PFSK-1 (cell line): ENCODE results near the gene STK32B.

Source experiments
- POLR2AphosphoS5 ChIP-seq: IDR thresholded peaks from 2 replicates; pipeline ENCODE4 v1.6.1; 2012; ENCODE audit warnings: low read depth, mild to moderate bottlenecking, control low read depth, low read length, moderate library complexity
- SIN3A ChIP-seq: IDR thresholded peaks from 2 replicates; pipeline ENCODE4 v1.6.1; 2012; ENCODE audit warnings: mild to moderate bottlenecking, low read length, moderate library complexity, borderline replicate concordance; ENCODE audit not compliant: insufficient read depth
- TAF1 ChIP-seq: IDR thresholded peaks from 2 replicates; pipeline ENCODE4 v1.6.1; 2012; ENCODE audit warnings: low read length, control low read depth, borderline replicate concordance; ENCODE audit not compliant: insufficient read depth

- TF ChIP-seq POLR2AphosphoS5 (no peak), SIN3A (no peak), TAF1 (no peak)
These were observed 133.3 kb downstream of the STK32B start for GRCh38 chr4:5184606-5185005.
